ENCODE data around the gene ATXN2L.

DNA sequence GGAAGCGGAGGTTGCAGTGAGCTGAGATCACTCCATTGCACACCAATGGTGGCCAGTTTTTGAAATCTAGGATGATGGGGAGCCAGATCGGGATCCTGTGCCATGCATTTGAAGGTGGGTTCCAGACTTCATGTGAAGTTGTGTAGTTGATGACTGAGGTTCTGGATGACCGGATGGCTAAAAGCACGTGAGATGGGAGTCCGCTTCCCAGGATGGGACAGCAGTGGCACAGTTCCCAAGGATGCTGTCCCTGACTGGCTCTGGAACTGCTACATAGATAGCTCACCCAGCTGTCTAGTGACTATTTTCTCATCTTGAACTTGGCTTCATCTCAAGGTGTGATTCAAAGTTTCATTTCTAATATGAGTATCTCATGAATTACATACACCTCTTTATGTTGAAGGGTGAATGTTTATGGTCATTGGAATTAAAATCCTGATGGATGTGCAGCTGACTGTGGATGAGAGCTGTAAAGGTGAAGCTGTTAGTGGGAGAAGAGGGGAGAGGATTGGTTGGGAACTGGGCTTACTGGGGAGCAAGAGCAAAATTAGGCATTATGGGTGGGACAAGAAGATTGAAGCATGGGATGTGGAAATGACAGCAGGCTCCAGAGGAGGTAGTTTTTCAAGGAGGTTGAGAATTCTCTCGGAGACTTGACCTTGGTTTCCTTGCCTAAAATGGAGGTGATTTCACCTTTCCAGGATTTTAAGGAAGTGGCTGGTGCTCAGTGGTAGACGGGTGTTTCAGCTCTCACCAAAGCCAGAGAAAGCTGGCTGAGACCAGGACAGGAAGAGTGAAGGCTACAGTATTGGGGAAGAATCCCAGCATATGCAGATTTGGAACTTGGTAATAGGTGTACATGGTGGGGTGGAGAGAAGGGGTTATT, 15.1 kb downstream of the ATXN2L start:
- TF ChIP-seq, protein P1, sequence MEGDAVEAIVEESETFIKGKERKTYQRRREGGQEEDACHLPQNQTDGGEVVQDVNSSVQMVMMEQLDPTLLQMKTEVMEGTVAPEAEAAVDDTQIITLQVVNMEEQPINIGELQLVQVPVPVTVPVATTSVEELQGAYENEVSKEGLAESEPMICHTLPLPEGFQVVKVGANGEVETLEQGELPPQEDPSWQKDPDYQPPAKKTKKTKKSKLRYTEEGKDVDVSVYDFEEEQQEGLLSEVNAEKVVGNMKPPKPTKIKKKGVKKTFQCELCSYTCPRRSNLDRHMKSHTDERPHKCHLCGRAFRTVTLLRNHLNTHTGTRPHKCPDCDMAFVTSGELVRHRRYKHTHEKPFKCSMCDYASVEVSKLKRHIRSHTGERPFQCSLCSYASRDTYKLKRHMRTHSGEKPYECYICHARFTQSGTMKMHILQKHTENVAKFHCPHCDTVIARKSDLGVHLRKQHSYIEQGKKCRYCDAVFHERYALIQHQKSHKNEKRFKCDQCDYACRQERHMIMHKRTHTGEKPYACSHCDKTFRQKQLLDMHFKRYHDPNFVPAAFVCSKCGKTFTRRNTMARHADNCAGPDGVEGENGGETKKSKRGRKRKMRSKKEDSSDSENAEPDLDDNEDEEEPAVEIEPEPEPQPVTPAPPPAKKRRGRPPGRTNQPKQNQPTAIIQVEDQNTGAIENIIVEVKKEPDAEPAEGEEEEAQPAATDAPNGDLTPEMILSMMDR (IDR thresholded peaks at IDR 0.05), result no peak
- TF ChIP-seq POLR2A (IDR thresholded peaks at IDR 0.05), result no peak

All from breast epithelium (tissue), 3 donors.